Glomerular visceral epithelial cell (primary cell): Measurements from ENCODE around the gene SPDYE6.
"Not testable (repeated sequence)": the region's sequence is repeated elsewhere in the genome, so short reads cannot be mapped to it uniquely, and the experiment has no call there.

Source experiments
- DNase-seq: peaks from one replicate; pipeline ENCODE4 v3.0.0-alpha.2; 2016; ENCODE audit errors: extremely low spot score

Gene SPDYE6

GRCh38 chr7:102356344-102356743 is at the start of gene SPDYE6:
Gene SPDYE6, minus strand, starts transcription at chr7:102356444. Its CDS starts 421 bp downstream, at chr7:102356023.
- DNase-seq: not testable (repeated sequence)

- not testable (repeated sequence) for DNase-seq
These were observed 48.6 kb upstream of the SPDYE6 start for GRCh38 chr7:102404862-102405188.

- peak; percentile 64 for DNase-seq
These were observed 48.0 kb upstream of the SPDYE6 start for GRCh38 chr7:102404005-102404861.

GRCh38 chr7:102403563-102403962 is 47.3 kb upstream of the SPDYE6 start:
- no peak for DNase-seq

- DNase-seq: no peak
These were observed 44.1 kb upstream of the SPDYE6 start for GRCh38 chr7:102400360-102400759.

GRCh38 chr7:102398543-102398942 is 42.3 kb upstream of the SPDYE6 start:
- no peak for DNase-seq

GRCh38 chr7:102396710-102397019 is 40.4 kb upstream of the SPDYE6 start:
- DNase-seq: no peak

GRCh38 chr7:102395873-102396709 is 39.8 kb upstream of the SPDYE6 start, which contains the start of gene PRKRIP1:
Gene PRKRIP1, plus strand, starts transcription at chr7:102396363. Its CDS starts 49 bp downstream, at chr7:102396412.
- DNase-seq: peak; percentile 90

GRCh38 chr7:102395592-102395872 is 39.3 kb upstream of the SPDYE6 start:
- DNase-seq: no peak

GRCh38 chr7:102393467-102393866 is 37.2 kb upstream of the SPDYE6 start:
- DNase-seq: no peak

GRCh38 chr7:102392330-102392729 is 36.1 kb upstream of the SPDYE6 start:
- DNase-seq: no peak

GRCh38 chr7:102390697-102391484 is 34.6 kb upstream of the SPDYE6 start:
- DNase-seq: peak; percentile 83

- DNase-seq: no peak
These were observed 33.6 kb upstream of the SPDYE6 start for GRCh38 chr7:102389810-102390209.

GRCh38 chr7:102387064-102387463 is 30.8 kb upstream of the SPDYE6 start:
- DNase-seq: no peak

- not testable (repeated sequence) for DNase-seq
These were observed 25.6 kb upstream of the SPDYE6 start for GRCh38 chr7:102381696-102382425.

- not testable (repeated sequence) for DNase-seq
These were observed 24.6 kb upstream of the SPDYE6 start for GRCh38 chr7:102380837-102381236.

GRCh38 chr7:102376964-102377466 is 20.8 kb upstream of the SPDYE6 start:
- DNase-seq: no peak

GRCh38 chr7:102372796-102373195 is 16.6 kb upstream of the SPDYE6 start:
- not testable (repeated sequence) for DNase-seq

- not testable (repeated sequence) for DNase-seq
These were observed 13.8 kb upstream of the SPDYE6 start for GRCh38 chr7:102370038-102370437.

- DNase-seq: peak; percentile 37
These were observed 9.1 kb upstream of the SPDYE6 start for GRCh38 chr7:102365390-102365789.

- DNase-seq: not testable (repeated sequence)
These were observed 8.2 kb upstream of the SPDYE6 start for GRCh38 chr7:102364394-102364886.
